ENCODE results near the gene TAX1BP1. TPM values are rescaled to one million over a fixed set of nuclear protein-coding genes. Genes with fewer than 3 reads are reported as not detected.

The TAX1BP1 gene
- total RNA-seq, 1 donor from 2014 or later = 87.6 TPM

DNA sequence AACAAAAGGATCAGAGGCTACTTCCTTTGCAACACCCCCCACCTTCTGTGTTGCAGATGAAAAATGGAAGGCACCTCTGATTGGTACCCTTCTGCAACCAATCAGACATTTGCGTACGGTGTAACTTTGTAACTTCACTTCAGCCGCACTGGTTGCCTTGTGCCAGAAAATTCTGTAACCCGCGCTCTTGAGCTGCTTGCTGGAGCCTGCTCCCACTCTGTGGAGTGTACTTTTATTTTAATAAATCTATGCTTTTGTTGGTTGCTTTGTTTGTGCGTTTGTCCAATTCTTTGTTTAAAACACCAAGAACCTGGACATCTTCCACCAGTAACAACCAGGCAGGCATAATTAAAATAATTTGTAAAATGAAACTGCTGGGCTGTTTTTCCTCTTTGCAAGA is 31.5 kb upstream of the TAX1BP1 start:
- TF ChIP-seq, protein P1, sequence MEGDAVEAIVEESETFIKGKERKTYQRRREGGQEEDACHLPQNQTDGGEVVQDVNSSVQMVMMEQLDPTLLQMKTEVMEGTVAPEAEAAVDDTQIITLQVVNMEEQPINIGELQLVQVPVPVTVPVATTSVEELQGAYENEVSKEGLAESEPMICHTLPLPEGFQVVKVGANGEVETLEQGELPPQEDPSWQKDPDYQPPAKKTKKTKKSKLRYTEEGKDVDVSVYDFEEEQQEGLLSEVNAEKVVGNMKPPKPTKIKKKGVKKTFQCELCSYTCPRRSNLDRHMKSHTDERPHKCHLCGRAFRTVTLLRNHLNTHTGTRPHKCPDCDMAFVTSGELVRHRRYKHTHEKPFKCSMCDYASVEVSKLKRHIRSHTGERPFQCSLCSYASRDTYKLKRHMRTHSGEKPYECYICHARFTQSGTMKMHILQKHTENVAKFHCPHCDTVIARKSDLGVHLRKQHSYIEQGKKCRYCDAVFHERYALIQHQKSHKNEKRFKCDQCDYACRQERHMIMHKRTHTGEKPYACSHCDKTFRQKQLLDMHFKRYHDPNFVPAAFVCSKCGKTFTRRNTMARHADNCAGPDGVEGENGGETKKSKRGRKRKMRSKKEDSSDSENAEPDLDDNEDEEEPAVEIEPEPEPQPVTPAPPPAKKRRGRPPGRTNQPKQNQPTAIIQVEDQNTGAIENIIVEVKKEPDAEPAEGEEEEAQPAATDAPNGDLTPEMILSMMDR (conservative IDR thresholded peaks at IDR 0.05) = no peak
- H3K4me3 Mint-ChIP-seq = no peak overlapping the region
- no peaks in the 10 kb centered on the region for H3K27me3 Mint-ChIP-seq
- H3K4me1 Mint-ChIP-seq (ENCODE audit: unreplicated experiment) = no peaks in the 10 kb centered on the region
- no peaks in the 10 kb centered on the region for H3K36me3 Mint-ChIP-seq
- no peak for DNase-seq (ENCODE audit: extremely low spot score, unreplicated experiment)
- no peak overlapping the region for H3K27ac Mint-ChIP-seq
- peaks cover 6% of the 10 kb centered on the region for H3K9me3 Mint-ChIP-seq

DNA sequence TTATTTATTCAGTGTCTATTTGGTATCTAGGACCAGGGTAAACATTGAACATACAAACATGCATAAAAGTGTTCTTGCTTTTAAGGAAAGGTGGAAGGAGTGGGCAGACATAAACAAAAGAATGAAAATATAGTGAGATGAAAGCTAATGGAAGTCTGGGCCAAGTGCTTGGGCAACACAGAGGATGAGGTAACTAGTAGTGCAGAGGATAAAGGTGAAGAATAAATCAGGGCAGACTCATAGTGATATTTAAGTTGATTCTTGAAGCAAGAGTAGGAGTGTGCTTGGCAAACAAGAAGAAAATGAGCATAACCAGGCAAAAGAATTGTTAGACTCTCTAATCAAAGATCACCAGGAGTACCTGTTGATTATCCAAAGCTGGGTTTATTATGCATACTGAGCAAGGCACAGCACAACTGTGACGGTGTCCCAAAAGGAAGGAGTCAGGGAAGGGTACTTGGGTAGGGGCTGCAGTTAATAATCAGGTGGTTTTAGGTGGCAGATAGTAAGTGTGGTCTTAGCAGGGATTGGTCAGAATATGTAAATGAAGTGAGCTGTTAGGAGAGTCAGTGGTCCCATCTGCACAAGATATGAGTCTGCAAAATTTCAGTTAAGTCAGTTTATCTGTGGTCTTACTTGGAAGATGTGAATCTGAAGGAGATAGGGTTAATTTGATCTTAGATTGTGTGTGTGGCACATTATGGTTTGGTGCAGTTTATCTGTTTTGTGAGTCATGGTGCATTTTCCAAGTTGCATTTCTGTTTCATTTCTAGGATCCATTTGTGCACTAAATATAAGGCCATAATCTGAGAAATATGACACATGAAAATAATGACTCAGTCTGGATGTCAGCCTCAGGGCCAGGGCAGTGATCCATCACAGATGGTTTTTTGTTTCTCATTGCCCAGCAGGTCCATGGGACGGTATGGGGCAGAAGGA is 30.6 kb upstream of the TAX1BP1 start:
- H3K36me3 Mint-ChIP-seq = no peaks in the 10 kb centered on the region
- no peaks in the 10 kb centered on the region for H3K4me1 Mint-ChIP-seq (ENCODE audit: unreplicated experiment)
- TF ChIP-seq, protein P1 (conservative IDR thresholded peaks at IDR 0.05) = no peak
- no peak for DNase-seq (ENCODE audit: extremely low spot score, unreplicated experiment)
- no peaks in the 10 kb centered on the region for H3K27me3 Mint-ChIP-seq
- no peak overlapping the region for H3K27ac Mint-ChIP-seq
- H3K9me3 Mint-ChIP-seq = peaks cover 6% of the 10 kb centered on the region
- no peak overlapping the region for H3K4me3 Mint-ChIP-seq

DNA sequence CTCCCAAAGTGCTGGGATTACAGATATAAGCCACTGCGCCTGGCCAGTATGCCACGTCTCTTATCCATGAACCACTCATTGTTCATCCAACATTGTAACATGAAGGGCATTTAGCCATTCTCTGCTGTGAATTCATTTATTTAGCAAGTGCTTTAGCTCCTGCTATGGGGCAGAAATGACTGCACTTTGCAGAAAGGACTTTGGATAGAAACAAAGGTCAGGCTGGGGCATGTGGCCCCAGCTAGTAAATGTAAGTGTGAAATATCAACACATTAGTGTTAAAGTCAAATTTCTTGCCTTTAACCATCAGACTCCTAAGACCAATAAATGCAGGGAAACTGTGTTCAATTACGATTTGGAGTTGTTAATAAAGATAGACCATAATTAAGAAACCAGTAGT is 27.7 kb upstream of the TAX1BP1 start:
- no peak for DNase-seq (ENCODE audit: extremely low spot score, unreplicated experiment)
- H3K4me1 Mint-ChIP-seq (ENCODE audit: unreplicated experiment) = peaks cover 13% of the 10 kb centered on the region
- peaks cover 6% of the 10 kb centered on the region for H3K9me3 Mint-ChIP-seq
- H3K27ac Mint-ChIP-seq = no peak overlapping the region
- no peaks in the 10 kb centered on the region for H3K27me3 Mint-ChIP-seq
- H3K36me3 Mint-ChIP-seq = no peaks in the 10 kb centered on the region
- H3K4me3 Mint-ChIP-seq = no peak overlapping the region
- TF ChIP-seq, protein P1 (conservative IDR thresholded peaks at IDR 0.05) = no peak

DNA sequence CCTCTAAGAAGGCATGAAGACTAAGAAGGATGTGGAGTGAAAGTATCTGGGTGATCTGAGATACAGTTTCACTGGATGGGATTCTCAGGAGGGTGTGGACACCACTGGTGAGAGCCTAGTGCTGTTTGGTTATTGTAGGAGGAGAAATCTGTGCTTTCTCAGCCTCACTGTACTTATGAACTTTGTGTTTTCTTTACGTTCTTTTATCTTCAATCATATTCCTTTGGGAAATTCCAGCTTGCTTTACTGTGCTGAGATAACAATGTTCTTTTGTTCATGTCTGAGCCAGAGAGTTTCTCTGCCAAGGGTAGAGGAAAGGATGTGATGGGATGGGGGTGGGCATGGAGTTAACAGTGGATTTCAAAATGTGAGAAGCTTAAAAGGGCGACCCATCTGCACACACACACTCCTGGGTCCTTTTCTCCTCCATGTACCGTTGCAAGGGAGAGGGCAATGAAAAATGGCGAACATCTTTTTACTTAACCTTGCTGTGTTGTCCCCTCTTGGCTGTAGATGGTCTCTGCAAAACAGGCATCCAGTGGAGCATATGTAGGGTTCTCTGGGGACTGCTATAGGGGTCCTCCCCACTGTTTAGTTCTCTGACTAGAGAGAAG is 25.0 kb upstream of the TAX1BP1 start:
- Mint-ChIP-seq H3K36me3 (no peaks in the 10 kb centered on the region), H3K27ac (no peak overlapping the region), H3K4me3 (no peak overlapping the region), H3K9me3 (peaks cover 3% of the 10 kb centered on the region), H3K27me3 (no peaks in the 10 kb centered on the region), H3K4me1 (ENCODE audit: unreplicated experiment) (peaks cover 18% of the 10 kb centered on the region)
- TF ChIP-seq, protein P1 (conservative IDR thresholded peaks at IDR 0.05) = no peak
- DNase-seq (ENCODE audit: extremely low spot score, unreplicated experiment) = no peak

DNA sequence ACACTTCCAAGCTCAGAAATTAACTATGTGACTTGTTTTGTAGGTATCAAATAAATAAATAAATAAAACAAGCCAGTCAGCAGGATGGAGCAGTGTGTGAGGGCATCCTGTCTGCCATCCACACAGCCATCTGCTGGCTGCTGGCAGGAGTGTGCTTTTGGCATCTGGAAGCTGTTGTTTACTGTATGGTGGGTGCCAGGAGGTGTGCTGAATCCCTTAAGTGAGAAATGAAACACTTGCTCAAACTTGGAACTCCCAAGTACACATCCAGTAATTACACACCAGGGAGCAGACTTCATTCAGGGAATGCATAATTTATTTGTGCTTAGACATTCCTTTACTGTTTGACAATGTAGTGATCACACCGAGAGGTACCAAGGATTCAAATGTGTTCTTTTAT is 16.9 kb upstream of the TAX1BP1 start:
- no peaks in the 10 kb centered on the region for H3K9me3 Mint-ChIP-seq
- no peaks in the 10 kb centered on the region for H3K27me3 Mint-ChIP-seq
- peaks cover 4% of the 10 kb centered on the region for H3K4me1 Mint-ChIP-seq (ENCODE audit: unreplicated experiment)
- TF ChIP-seq, protein P1 (conservative IDR thresholded peaks at IDR 0.05) = no peak
- no peak overlapping the region for H3K27ac Mint-ChIP-seq
- H3K4me3 Mint-ChIP-seq = no peak overlapping the region
- no peak for DNase-seq (ENCODE audit: extremely low spot score, unreplicated experiment)
- no peaks in the 10 kb centered on the region for H3K36me3 Mint-ChIP-seq

Data from type B pancreatic cell (in vitro differentiated cells).